Fibroblast of mammary gland (primary cell): ENCODE measurements around the gene KCTD21.

Experiments used
- DNase-seq: peaks from one replicate; pipeline ENCODE4 v3.0.0-alpha.2; 2010; ENCODE audit warnings: low read depth
- H3K4me3 ChIP-seq: 2 replicates; pipeline ENCODE4 v1.5.1; 2011; ENCODE audit warnings: low read depth, mild to moderate bottlenecking, low read length, moderate library complexity; ENCODE audit not compliant: control insufficient read depth
- CTCF ChIP-seq: conservative IDR thresholded peaks from 2 replicates; pipeline ENCODE4 v1.5.1; 2011; ENCODE audit warnings: low read depth, low read length, inconsistent platforms; ENCODE audit not compliant: control insufficient read depth, insufficient read depth

KCTD21 gene

GRCh38 chr11:78199015-78199652, 10.7 kb upstream of the KCTD21 start:
- no peak for TF ChIP-seq CTCF
- no peak for DNase-seq
- no peak overlapping the region for H3K4me3 ChIP-seq

GRCh38 chr11:78197816-78198215, 9.4 kb upstream of the KCTD21 start:
- no peak overlapping the region for H3K4me3 ChIP-seq
- DNase-seq: no peak
- TF ChIP-seq CTCF: no peak

GRCh38 chr11:78196661-78197091, 8.2 kb upstream of the KCTD21 start:
- DNase-seq: no peak

GRCh38 chr11:78195917-78196560, 7.6 kb upstream of the KCTD21 start:
- no peak overlapping the region for H3K4me3 ChIP-seq
- peak; percentile 39 for DNase-seq

More at GRCh38 chr11:78196661-78197091, 8.2 kb upstream of the KCTD21 start:
- no peak for TF ChIP-seq CTCF
- H3K4me3 ChIP-seq: no peak overlapping the region

GRCh38 chr11:78194490-78194889, 6.1 kb upstream of the KCTD21 start:
- no peak for TF ChIP-seq CTCF
- no peak for DNase-seq
- no peak overlapping the region for H3K4me3 ChIP-seq

More at GRCh38 chr11:78195917-78196560, 7.6 kb upstream of the KCTD21 start:
- no peak for TF ChIP-seq CTCF

- H3K4me3 ChIP-seq: no peak overlapping the region
- DNase-seq: no peak
- no peak for TF ChIP-seq CTCF
Measured at GRCh38 chr11:78193806-78194205, 5.4 kb upstream of the KCTD21 start.
